Epithelial cell of esophagus (primary cell): ENCODE results near the gene ILRUN.
"Not testable (repeated sequence)": the region's sequence is repeated elsewhere in the genome, so short reads cannot be mapped to it uniquely, and the experiment has no call there.

Experiments used
- DNase-seq: peaks from one replicate; pipeline ENCODE4 v3.0.0; 2010; ENCODE audit warnings: low read depth
- H3K4me3 ChIP-seq: 2 replicates; pipeline ENCODE4 v1.5.1; 2011; ENCODE audit warnings: mild to moderate bottlenecking, low read length, control low read depth
- CTCF ChIP-seq: IDR thresholded peaks from 2 replicates; pipeline ENCODE4 v1.5.1; 2011; ENCODE audit warnings: low read depth, mild to moderate bottlenecking, low read length, control low read depth, inconsistent platforms; ENCODE audit not compliant: insufficient read depth; ENCODE audit errors: missing control alignments

Gene ILRUN

DNA sequence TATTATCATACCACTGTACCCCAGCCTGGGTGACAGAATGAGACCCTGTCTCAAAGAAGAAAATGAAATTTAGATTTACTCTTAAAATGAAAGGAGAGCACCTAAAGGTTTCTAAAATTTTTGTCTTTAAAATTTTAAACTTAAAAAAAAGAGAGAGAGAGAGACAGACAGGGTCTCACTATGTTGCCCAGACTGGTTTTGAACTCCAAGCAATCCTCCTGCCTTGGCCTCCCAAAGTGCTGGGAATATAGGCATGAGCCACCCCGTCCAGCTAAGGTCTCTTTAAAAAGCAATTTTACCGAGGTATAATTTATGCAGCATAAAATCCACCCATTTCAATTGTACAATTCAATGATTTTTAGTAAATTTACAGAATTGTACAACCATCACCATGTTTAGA lies 33.2 kb downstream of the ILRUN start:
- H3K4me3 ChIP-seq: no peak overlapping the region
- no peak for TF ChIP-seq CTCF
- no peak for DNase-seq

GRCh38 chr6:34661357-34661756 lies 35.2 kb downstream of the ILRUN start:
- DNase-seq: no peak
- no peak for TF ChIP-seq CTCF
- H3K4me3 ChIP-seq: no peak overlapping the region

- TF ChIP-seq CTCF: no peak
- no peak overlapping the region for H3K4me3 ChIP-seq
- no peak for DNase-seq
Observed at GRCh38 chr6:34658605-34659265, 37.8 kb downstream of the ILRUN start.

DNA sequence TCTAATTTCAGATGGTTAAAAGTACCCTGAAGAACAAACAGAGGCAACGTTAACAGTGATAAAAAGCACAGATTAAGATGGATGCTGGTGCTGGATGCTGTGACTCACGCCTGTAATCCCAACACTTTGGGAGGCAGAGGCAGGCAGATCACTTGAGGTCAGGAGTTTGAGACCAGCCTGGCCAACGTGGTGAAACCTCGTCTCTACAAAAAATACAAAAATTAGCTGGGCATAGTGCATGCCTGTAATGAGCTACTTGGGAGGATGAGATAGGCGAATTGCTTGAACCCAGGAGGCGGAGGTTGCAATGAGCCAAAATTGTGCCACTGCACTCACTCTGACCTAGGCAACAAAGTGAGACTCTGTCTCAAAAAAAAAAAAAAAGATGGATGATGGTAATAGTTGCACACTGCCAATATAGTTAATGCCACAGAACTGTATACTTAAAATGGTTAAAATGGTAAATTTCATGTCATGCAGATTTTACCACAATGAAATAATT lies 38.5 kb downstream of the ILRUN start:
- DNase-seq: peak; percentile 34
- not testable (repeated sequence) for H3K4me3 ChIP-seq

GRCh38 chr6:34657307-34657978 lies 39.1 kb downstream of the ILRUN start:
- no peak for TF ChIP-seq CTCF
- DNase-seq: peak; percentile 78
- peak overlapping the region; percentile 38 for H3K4me3 ChIP-seq

DNA sequence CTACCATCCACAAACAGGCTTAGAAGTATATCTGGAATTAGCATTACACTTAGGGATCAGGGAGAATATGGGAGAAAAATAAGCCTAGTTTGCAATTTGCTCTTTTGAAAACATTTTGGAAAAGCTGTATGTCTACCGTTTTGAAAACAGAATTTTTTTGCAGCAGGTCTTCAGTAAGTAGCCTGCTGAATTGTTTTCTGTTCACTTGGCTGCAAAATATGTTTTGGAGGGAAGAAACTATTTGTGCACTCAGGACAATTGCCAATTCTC lies 39.6 kb downstream of the ILRUN start:
- no peak for DNase-seq
- no peak for TF ChIP-seq CTCF
- peak overlapping the region; percentile 38 for H3K4me3 ChIP-seq

- no peak for TF ChIP-seq CTCF
- no peak overlapping the region for H3K4me3 ChIP-seq
- DNase-seq: peak; percentile 58
Observed at GRCh38 chr6:34656378-34657036, 40.1 kb downstream of the ILRUN start.

DNA sequence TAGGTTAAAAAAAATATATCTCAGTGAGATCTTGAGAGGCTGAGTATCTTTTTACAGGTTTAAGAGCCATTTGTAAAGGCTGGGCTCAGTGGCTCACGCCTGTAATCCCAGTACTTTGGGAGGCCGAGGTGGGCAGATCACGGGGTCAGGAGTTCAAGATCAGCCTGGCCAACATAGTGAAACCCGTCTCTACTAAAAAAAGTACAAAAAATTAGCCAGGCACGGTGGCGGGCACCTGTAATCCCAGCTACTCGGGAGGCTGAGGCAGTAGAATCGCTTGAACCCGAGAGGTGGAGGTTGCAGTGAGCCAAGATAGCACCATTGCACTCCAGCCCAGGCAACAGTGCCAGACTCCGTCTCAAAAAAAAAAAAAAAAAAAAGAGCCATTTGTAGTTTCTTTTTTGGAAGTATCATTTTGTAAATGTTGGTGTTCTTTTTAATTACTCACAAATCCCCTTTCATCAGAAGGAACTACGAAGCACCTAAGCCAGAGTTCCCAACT lies 40.6 kb downstream of the ILRUN start:
- DNase-seq, H3K4me3 ChIP-seq: not testable (repeated sequence)
